ENCODE measurements around the gene RAB36. TPM values are rescaled to one million over a fixed set of nuclear protein-coding genes. Genes with fewer than 3 reads are reported as not detected.

RAB36 gene
- total RNA-seq, 4 donors from 2014 or later = 8.8 to 28.7 (median 14.7) TPM

DNA sequence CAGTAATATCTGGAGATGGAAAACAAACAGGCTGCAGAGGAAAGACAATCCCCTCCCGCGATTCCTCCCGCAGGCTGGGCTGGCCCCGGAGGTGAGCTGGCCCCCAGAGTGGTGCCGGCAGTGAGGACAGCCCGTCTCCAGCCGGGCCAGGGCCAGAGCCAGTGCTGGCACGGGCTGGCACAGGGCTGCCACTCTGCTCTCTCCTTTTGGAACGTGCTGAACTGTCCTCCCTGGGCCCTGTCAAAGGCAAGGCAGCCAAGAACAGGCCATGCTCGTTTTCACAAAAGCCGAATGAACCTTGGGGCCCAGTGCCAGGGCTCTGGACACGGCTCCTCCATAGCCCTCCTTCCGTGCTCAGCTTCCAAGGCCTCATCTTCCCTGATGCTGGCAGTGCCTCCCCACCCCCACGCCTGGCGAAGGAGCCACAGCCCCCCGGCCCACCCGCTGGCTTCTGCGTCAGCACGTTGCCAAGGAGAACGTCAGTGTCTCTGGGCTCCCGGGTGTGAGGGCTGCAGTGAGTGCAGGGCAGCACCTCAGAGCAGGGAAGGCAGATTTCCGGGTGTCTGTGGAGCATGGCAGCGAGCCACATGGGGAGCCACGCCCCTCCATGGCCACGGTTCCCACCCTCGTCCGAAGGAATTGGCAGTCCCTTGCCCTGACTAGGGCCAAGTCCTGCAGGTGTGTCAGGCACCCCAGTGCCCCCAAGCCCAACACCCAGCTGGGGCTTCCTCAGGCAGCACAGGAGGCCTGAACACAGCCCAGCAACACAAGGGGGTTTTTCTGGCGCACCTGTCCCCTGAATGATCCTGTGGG lies 46.4 kb upstream of the RAB36 start:
- intact Hi-C loops (cut with DNase I; ENCODE audit: low total_unique reads) = no loop called here
- H3K4me3 ChIP-seq = no peak overlapping the region
- no peak for TF ChIP-seq POLR2A (IDR thresholded peaks at IDR 0.05)
- TF ChIP-seq, protein P1, sequence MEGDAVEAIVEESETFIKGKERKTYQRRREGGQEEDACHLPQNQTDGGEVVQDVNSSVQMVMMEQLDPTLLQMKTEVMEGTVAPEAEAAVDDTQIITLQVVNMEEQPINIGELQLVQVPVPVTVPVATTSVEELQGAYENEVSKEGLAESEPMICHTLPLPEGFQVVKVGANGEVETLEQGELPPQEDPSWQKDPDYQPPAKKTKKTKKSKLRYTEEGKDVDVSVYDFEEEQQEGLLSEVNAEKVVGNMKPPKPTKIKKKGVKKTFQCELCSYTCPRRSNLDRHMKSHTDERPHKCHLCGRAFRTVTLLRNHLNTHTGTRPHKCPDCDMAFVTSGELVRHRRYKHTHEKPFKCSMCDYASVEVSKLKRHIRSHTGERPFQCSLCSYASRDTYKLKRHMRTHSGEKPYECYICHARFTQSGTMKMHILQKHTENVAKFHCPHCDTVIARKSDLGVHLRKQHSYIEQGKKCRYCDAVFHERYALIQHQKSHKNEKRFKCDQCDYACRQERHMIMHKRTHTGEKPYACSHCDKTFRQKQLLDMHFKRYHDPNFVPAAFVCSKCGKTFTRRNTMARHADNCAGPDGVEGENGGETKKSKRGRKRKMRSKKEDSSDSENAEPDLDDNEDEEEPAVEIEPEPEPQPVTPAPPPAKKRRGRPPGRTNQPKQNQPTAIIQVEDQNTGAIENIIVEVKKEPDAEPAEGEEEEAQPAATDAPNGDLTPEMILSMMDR (IDR thresholded peaks at IDR 0.05) = no peak
- peak overlapping the region; percentile 74 to 75 for H3K27ac ChIP-seq
- peak; percentile 37 to 57 for DNase-seq
- peaks cover 0 to 18% of the 10 kb centered on the region in 2 donors for H3K4me1 ChIP-seq
- no peaks in the 10 kb centered on the region for H3K36me3 ChIP-seq
- H3K9me3 ChIP-seq = no peaks in the 10 kb centered on the region
- no peaks in the 10 kb centered on the region for H3K27me3 ChIP-seq

DNA sequence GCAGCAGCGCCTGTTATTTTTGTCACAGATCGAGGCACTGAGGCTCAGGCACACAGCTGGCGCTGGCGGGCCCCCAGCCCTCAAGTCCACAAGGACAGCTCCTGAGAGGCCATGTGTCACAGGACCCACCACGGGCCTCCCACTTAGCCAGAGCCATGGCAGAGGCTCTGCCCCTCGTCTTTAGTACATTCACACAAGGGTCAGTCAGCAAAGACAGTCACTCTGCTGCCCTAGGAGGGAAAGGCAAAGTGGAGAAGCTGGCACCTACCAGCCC lies 45.8 kb upstream of the RAB36 start:
- H3K9me3 ChIP-seq = no peaks in the 10 kb centered on the region
- no peaks in the 10 kb centered on the region for H3K27me3 ChIP-seq
- TF ChIP-seq, protein P1 (IDR thresholded peaks at IDR 0.05) = no peak
- TF ChIP-seq POLR2A (IDR thresholded peaks at IDR 0.05) = no peak
- no peaks in the 10 kb centered on the region for H3K36me3 ChIP-seq
- no peak for DNase-seq
- intact Hi-C loops (cut with DNase I; ENCODE audit: low total_unique reads) = no loop called here
- peaks cover 0 to 18% of the 10 kb centered on the region in 2 donors for H3K4me1 ChIP-seq
- H3K27ac ChIP-seq = peak overlapping the region; percentile 74 to 75
- H3K4me3 ChIP-seq = no peak overlapping the region

DNA sequence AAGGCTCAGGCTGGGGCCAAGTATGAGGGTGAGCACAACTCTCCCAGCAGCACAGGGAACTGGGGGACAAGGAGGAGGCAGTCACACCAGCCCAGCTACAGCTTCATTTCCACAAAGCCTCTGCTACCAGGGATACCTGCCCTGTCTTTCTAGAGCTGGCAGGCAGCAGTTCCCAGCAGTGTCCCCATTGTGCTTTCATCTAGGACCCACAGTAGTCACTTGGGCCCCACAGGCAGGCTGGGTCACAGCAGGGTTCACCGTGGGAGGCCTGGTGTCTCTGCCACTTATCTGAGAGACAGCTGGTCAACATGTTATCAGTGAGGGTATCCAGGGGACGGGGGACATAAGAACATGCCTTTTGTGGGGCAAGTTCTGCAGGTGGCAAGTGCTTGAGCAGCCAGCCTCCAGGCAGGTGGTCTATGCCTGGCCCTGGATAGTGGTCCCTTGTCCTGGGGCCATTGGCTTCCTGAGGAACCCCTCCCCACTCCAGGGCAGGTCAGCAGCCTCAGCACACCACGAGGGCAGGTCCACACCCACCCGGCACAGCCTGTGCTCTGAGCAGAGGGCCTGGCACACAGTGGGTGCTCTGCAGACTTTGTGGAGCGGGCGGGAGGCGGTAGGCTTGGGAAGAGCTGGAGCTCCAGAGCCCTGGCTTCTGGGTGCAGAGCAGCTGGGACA lies 45.0 kb upstream of the RAB36 start:
- intact Hi-C loops (cut with DNase I; ENCODE audit: low total_unique reads) = no loop called here
- Histone ChIP-seq H3K4me3 (no peak overlapping the region), H3K4me1 (peaks cover 0 to 18% of the 10 kb centered on the region in 2 donors), H3K27me3 (no peaks in the 10 kb centered on the region), H3K36me3 (no peaks in the 10 kb centered on the region), H3K27ac (no peak overlapping the region), H3K9me3 (no peaks in the 10 kb centered on the region)
- TF ChIP-seq, protein P1 (IDR thresholded peaks at IDR 0.05) = no peak
- no peak for TF ChIP-seq POLR2A (IDR thresholded peaks at IDR 0.05)
- no peak for DNase-seq

DNA sequence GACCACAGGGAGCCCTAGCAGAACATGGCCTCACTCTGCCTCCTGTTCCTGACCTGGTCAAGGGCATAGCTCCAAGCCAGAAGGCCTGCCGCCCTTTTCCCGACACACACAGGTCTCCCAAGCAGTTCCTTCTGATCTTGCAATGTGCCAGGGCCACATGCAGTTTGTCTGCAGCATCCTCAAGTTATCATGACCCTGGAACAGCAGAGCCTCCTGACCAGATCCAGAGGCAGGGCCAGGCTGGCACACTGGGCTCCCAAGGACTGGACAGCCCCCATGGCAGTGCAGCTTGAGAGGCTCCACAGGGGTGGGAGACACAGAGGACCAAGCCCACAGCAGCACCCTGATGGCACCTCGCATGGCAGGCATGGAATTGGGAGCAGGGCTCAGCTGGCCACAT lies 43.8 kb upstream of the RAB36 start:
- H3K9me3 ChIP-seq = no peaks in the 10 kb centered on the region
- no peak for DNase-seq
- H3K4me1 ChIP-seq = peaks cover 0 to 18% of the 10 kb centered on the region in 2 donors
- no peak overlapping the region for H3K4me3 ChIP-seq
- H3K27ac ChIP-seq = no peak overlapping the region
- intact Hi-C loops (cut with DNase I; ENCODE audit: low total_unique reads) = no loop called here
- H3K36me3 ChIP-seq = no peaks in the 10 kb centered on the region
- TF ChIP-seq, protein P1 (IDR thresholded peaks at IDR 0.05) = no peak
- no peak for TF ChIP-seq POLR2A (IDR thresholded peaks at IDR 0.05)
- H3K27me3 ChIP-seq = no peaks in the 10 kb centered on the region

DNA sequence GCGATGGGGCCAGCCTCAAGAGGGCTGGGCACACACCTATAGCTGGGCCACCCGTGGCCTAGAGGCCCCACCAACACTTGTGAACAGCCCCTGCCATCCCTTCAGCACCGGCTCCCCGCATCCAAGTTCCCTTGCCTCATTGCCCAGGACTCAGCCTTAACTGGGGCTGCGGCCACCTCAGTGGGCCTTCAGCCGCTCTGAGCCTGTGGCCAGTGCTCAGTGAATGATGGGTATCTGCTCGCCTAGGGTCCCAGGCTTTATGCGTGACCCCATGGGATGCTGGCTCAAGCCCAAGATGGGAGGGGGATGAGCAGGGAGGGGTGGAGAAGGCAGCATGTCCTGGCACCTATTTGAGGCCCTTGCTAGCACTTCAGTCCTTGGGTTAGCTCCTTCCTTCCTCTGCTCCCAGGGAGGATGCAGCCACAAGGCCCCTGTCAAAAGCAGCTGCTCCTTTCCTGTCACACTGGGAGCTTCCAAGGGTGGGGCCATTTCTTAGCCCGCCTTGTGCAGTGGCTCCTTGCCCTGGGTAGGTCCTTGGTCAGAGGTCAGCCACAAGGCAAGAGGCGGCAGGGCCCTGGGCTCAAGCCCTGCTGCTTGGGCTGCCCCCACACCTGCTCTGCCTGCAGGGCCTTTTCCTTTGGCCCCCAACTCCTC lies 43.1 kb upstream of the RAB36 start:
- Histone ChIP-seq H3K36me3 (no peaks in the 10 kb centered on the region), H3K9me3 (no peaks in the 10 kb centered on the region), H3K27ac (no peak overlapping the region), H3K4me3 (no peak overlapping the region), H3K4me1 (peaks cover 0 to 18% of the 10 kb centered on the region in 2 donors), H3K27me3 (no peaks in the 10 kb centered on the region)
- no peak for DNase-seq
- TF ChIP-seq, protein P1 (IDR thresholded peaks at IDR 0.05) = no peak
- no peak for TF ChIP-seq POLR2A (IDR thresholded peaks at IDR 0.05)
- intact Hi-C loops (cut with DNase I; ENCODE audit: low total_unique reads) = no loop called here
